ENCODE data around the gene IFFO2.

GRCh38 chr1:18999359-18999758, 42.9 kb upstream of the IFFO2 start:
- no peak for TF ChIP-seq POLR2AphosphoS5 (IDR thresholded peaks at IDR 0.05; ENCODE audit: low read depth, low read length)
- no peak for TF ChIP-seq REST (IDR thresholded peaks at IDR 0.05; ENCODE audit: insufficient read depth in 1 of 2, low read depth in 2 of 2, low read length in 2 of 2)
- TF ChIP-seq FOXP2 (optimal IDR thresholded peaks at IDR 0.05; ENCODE audit: borderline replicate concordance, extremely low read depth, extremely low read length, insufficient read depth): no peak
